22Rv1 (cell line): ENCODE measurements around the gene MVK.

Source experiments
- CTCF ChIP-seq: fragments of 450-650 bp; IDR thresholded peaks from 2 replicates; pipeline ENCODE4 v1.5.1; 2017; ENCODE audit warnings: mild to moderate bottlenecking
- ZFX ChIP-seq: fragments of 450-650 bp; IDR thresholded peaks from 2 replicates; pipeline ENCODE4 v1.6.1; 2017; ENCODE audit warnings: antibody characterized with exemption, borderline replicate concordance

GRCh38 chr12:109599087-109599486 is 25.5 kb downstream of the MVK start:
- TF ChIP-seq CTCF (no peak), ZFX (no peak)
